GM23338 (cell line): ENCODE results near the gene FER. TPM values are rescaled to one million over a fixed set of nuclear protein-coding genes. Genes with fewer than 3 reads are reported as not detected.
"Not testable (repeated sequence)": the region's sequence is repeated elsewhere in the genome, so short reads cannot be mapped to it uniquely, and the experiment has no call there.

Experiments used
- ATAC-seq: fragments of 200-7000 bp; cut with Tn5 transposase; 3 replicates; pipeline ENCODE4 v1.9.1; 2020
- DNase-seq: peaks from one replicate; pipeline ENCODE4 v3.0.0-alpha.2; 2015; ENCODE audit warnings: low spot score
- H2AFZ ChIP-seq: fragments of 200-600 bp; sonication (generic); 2 replicates; pipeline ENCODE4 v1.8.0; 2016; ENCODE audit warnings: antibody characterized with exemption, mild to moderate bottlenecking, moderate library complexity
- H3F3A ChIP-seq: fragments of 200-600 bp; sonication (generic); replicated peaks from 2 replicates; pipeline ENCODE4 v1.8.0; 2017; ENCODE audit warnings: antibody characterized with exemption, mixed run types, low read depth
- H3K27ac ChIP-seq: fragments of 200-600 bp; sonication (generic); 2 replicates; pipeline ENCODE4 v1.6.1; 2016; ENCODE audit warnings: low read depth
- H3K27me3 ChIP-seq: fragments of 200-600 bp; sonication (generic); 2 replicates; pipeline ENCODE4 v1.8.0; 2016; ENCODE audit warnings: mild to moderate bottlenecking, mixed run types, moderate library complexity; ENCODE audit not compliant: insufficient read depth
- H3K36me3 ChIP-seq: fragments of 200-600 bp; sonication (generic); 2 replicates; pipeline ENCODE4 v1.8.0; 2016; ENCODE audit warnings: mild to moderate bottlenecking; ENCODE audit not compliant: insufficient read depth
- H3K4me1 ChIP-seq: fragments of 200-600 bp; sonication (generic); 2 replicates; pipeline ENCODE4 v1.8.0; 2016; ENCODE audit warnings: mild to moderate bottlenecking, moderate library complexity; ENCODE audit not compliant: insufficient read depth
- H3K4me2 ChIP-seq: fragments of 200-600 bp; sonication (generic); 2 replicates; pipeline ENCODE4 v1.7.1; 2017; ENCODE audit warnings: mixed run types
- H3K4me3 ChIP-seq: fragments of 200-600 bp; sonication (generic); 2 replicates; pipeline ENCODE4 v1.6.1; 2016; ENCODE audit warnings: mixed run types
- H3K79me2 ChIP-seq: fragments of 200-600 bp; sonication (generic); replicated peaks from 2 replicates; pipeline ENCODE4 v1.8.0; 2017; ENCODE audit warnings: mild to moderate bottlenecking; ENCODE audit not compliant: insufficient read depth
- H3K9me2 ChIP-seq: fragments of 200-600 bp; sonication (generic); 2 replicates; pipeline ENCODE4 v1.8.0; 2017; ENCODE audit not compliant: insufficient read depth
- H4K20me1 ChIP-seq: fragments of 200-600 bp; sonication (generic); replicated peaks from 2 replicates; pipeline ENCODE4 v1.8.0; 2017; ENCODE audit warnings: mild to moderate bottlenecking; ENCODE audit not compliant: insufficient read depth
- H3K27ac Mint-ChIP-seq: 2 replicates; pipeline ENCODE4 v1.8.0; 2020; ENCODE audit warnings: inconsistent platforms, mild to moderate bottlenecking, moderate library complexity, mixed read lengths
- H3K27me3 Mint-ChIP-seq: 3 replicates; pipeline ENCODE4 v1.8.0; 2022; ENCODE audit warnings: low read depth, mild to moderate bottlenecking, moderate library complexity, mixed read lengths, inconsistent platforms; ENCODE audit not compliant: insufficient read depth, poor library complexity
- H3K36me3 Mint-ChIP-seq: 3 replicates; pipeline ENCODE4 v1.8.0; 2021; ENCODE audit warnings: low read depth, mild to moderate bottlenecking, inconsistent platforms, moderate library complexity, mixed read lengths
- H3K4me1 Mint-ChIP-seq: 3 replicates; pipeline ENCODE4 v1.8.0; 2020; ENCODE audit warnings: mild to moderate bottlenecking, inconsistent platforms, mixed read lengths
- H3K4me3 Mint-ChIP-seq: 3 replicates; pipeline ENCODE4 v1.8.0; 2021; ENCODE audit warnings: moderate library complexity, mild to moderate bottlenecking, inconsistent platforms, mixed read lengths
- H3K9me3 Mint-ChIP-seq: 3 replicates; pipeline ENCODE4 v1.8.0; 2020; ENCODE audit warnings: moderate library complexity, mild to moderate bottlenecking, inconsistent platforms, mixed read lengths
- CREB1 ChIP-seq: fragments of 250-450 bp; sonication (Bioruptor Pico); IDR thresholded peaks from 2 replicates; pipeline ENCODE4 v1.5.0; 2020; ENCODE audit warnings: low read depth, mild to moderate bottlenecking, moderate library complexity
- polyA plus RNA-seq: library from polyadenylated mRNA; unstranded; fragments of >200 nt; fragmentation: Nextera tagmentation; extraction: Ambion mirVana; gene quantifications from 2 replicates; pipeline ENCODE4 v1.2.1, GENCODE V29; 2016
- total RNA-seq: library from RNA; depleted of rRNA; stranded (reverse); fragments of >200 nt; shearing (Covaris generic); gene quantifications from 2 replicates; pipeline ENCODE4 v1.2.3, GENCODE V29; 2014
- TF ChIP-seq, protein P1 (sequence below): fragments of 250-450 bp; sonication (Bioruptor Pico); IDR thresholded peaks from 2 replicates; pipeline ENCODE4 v1.5.0; 2020; ENCODE audit warnings: mild to moderate bottlenecking, moderate library complexity

The FER gene
- total and polyA plus RNA-seq, 2 experiments from 2014 or later = 17.4 to 34.8 TPM

- TF ChIP-seq, protein P1, sequence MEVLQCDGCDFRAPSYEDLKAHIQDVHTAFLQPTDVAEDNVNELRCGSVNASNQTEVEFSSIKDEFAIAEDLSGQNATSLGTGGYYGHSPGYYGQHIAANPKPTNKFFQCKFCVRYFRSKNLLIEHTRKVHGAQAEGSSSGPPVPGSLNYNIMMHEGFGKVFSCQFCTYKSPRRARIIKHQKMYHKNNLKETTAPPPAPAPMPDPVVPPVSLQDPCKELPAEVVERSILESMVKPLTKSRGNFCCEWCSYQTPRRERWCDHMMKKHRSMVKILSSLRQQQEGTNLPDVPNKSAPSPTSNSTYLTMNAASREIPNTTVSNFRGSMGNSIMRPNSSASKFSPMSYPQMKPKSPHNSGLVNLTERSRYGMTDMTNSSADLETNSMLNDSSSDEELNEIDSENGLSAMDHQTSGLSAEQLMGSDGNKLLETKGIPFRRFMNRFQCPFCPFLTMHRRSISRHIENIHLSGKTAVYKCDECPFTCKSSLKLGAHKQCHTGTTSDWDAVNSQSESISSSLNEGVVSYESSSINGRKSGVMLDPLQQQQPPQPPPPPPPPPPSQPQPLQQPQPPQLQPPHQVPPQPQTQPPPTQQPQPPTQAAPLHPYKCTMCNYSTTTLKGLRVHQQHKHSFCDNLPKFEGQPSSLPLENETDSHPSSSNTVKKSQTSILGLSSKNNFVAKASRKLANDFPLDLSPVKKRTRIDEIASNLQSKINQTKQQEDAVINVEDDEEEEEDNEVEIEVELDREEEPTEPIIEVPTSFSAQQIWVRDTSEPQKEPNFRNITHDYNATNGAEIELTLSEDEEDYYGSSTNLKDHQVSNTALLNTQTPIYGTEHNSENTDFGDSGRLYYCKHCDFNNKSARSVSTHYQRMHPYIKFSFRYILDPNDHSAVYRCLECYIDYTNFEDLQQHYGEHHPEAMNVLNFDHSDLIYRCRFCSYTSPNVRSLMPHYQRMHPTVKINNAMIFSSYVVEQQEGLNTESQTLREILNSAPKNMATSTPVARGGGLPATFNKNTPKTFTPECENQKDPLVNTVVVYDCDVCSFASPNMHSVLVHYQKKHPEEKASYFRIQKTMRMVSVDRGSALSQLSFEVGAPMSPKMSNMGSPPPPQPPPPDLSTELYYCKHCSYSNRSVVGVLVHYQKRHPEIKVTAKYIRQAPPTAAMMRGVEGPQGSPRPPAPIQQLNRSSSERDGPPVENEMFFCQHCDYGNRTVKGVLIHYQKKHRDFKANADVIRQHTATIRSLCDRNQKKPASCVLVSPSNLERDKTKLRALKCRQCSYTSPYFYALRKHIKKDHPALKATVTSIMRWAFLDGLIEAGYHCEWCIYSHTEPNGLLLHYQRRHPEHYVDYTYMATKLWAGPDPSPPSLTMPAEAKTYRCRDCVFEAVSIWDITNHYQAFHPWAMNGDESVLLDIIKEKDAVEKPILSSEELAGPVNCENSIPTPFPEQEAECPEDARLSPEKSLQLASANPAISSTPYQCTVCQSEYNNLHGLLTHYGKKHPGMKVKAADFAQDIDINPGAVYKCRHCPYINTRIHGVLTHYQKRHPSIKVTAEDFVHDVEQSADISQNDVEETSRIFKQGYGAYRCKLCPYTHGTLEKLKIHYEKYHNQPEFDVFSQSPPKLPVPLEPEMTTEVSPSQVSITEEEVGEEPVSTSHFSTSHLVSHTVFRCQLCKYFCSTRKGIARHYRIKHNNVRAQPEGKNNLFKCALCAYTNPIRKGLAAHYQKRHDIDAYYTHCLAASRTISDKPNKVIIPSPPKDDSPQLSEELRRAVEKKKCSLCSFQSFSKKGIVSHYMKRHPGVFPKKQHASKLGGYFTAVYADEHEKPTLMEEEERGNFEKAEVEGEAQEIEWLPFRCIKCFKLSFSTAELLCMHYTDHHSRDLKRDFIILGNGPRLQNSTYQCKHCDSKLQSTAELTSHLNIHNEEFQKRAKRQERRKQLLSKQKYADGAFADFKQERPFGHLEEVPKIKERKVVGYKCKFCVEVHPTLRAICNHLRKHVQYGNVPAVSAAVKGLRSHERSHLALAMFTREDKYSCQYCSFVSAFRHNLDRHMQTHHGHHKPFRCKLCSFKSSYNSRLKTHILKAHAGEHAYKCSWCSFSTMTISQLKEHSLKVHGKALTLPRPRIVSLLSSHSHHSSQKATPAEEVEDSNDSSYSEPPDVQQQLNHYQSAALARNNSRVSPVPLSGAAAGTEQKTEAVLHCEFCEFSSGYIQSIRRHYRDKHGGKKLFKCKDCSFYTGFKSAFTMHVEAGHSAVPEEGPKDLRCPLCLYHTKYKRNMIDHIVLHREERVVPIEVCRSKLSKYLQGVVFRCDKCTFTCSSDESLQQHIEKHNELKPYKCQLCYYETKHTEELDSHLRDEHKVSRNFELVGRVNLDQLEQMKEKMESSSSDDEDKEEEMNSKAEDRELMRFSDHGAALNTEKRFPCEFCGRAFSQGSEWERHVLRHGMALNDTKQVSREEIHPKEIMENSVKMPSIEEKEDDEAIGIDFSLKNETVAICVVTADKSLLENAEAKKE = no peak
- TF ChIP-seq CREB1 (CRISPR knock-in tag) = no peak
Observed at GRCh38 chr5:109049565-109049964, 301.9 kb downstream of the FER start (continued).

- H3K27ac ChIP-seq, H3K4me1 ChIP-seq, H3K27ac Mint-ChIP-seq, H3K36me3 Mint-ChIP-seq, DNase-seq, H3F3A ChIP-seq, H3K9me3 Mint-ChIP-seq, H3K4me3 ChIP-seq, H2AFZ ChIP-seq, H3K9me2 ChIP-seq, H3K36me3 ChIP-seq, H3K4me2 ChIP-seq, H3K27me3 Mint-ChIP-seq, H3K27me3 ChIP-seq, H4K20me1 ChIP-seq, H3K79me2 ChIP-seq, ATAC-seq, H3K4me1 Mint-ChIP-seq, H3K4me3 Mint-ChIP-seq: not testable (repeated sequence)
Observed at GRCh38 chr5:109050321-109050720, 302.6 kb downstream of the FER start.

DNA sequence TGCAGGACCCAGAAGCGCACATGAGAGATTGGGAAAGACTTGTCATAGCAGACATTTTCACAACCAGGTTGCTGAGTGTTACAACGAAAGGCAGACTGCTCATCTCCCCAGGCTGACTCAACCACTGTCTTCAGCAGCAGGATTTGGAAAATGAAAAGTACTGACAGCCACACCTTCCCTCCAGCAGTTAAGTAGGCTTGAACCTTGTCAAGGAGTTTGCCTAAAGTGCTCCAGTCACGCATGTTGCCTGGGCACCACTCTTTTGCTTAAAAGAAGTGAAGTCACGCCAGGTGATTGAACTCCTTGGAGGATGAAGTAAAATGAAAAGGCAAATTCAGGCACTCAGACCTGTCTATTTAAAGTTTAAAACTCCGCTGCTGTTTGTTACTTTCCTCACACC, 304.5 kb downstream of the FER start:
- not testable (repeated sequence) for H3K36me3 ChIP-seq, DNase-seq, H3K27ac ChIP-seq, H3K4me1 Mint-ChIP-seq, H3K9me3 Mint-ChIP-seq, H4K20me1 ChIP-seq, ATAC-seq, H3K27ac Mint-ChIP-seq, H3K4me3 Mint-ChIP-seq, H3K36me3 Mint-ChIP-seq, H3K4me3 ChIP-seq, H3K4me1 ChIP-seq, H3K27me3 ChIP-seq, H2AFZ ChIP-seq, H3F3A ChIP-seq, H3K9me2 ChIP-seq, H3K4me2 ChIP-seq, H3K27me3 Mint-ChIP-seq, H3K79me2 ChIP-seq
